LNCaP clone FGC (cell line): Measurements from ENCODE around the gene CASQ1.

Source experiments
- DNase-seq: peaks from one replicate; pipeline ENCODE4 v3.0.0-alpha.2; 2011; ENCODE audit warnings: low read depth
- H3K4me3 ChIP-seq: 2 replicates; pipeline ENCODE4 v1.5.1; 2011; ENCODE audit warnings: mild to moderate bottlenecking, low read depth, low read length, control low read depth
- CTCF ChIP-seq: IDR thresholded peaks from 2 replicates; pipeline ENCODE4 v1.5.1; 2012; ENCODE audit warnings: mild to moderate bottlenecking; ENCODE audit not compliant: control insufficient read depth, insufficient read depth; ENCODE audit errors: extremely low read depth

The CASQ1 gene

GRCh38 chr1:160177231-160177630 lies 13.1 kb upstream of the CASQ1 start:
- TF ChIP-seq CTCF, result no peak
- H3K4me3 ChIP-seq, result no peak overlapping the region
- no peak for DNase-seq

- no peak overlapping the region for H3K4me3 ChIP-seq
- no peak for DNase-seq
- no peak for TF ChIP-seq CTCF
These were observed 12.7 kb upstream of the CASQ1 start for GRCh38 chr1:160177667-160178066.

- no peak overlapping the region for H3K4me3 ChIP-seq
- no peak for TF ChIP-seq CTCF
- no peak for DNase-seq
These were observed 11.6 kb upstream of the CASQ1 start for GRCh38 chr1:160178731-160179130.

GRCh38 chr1:160179336-160179735 lies 11.0 kb upstream of the CASQ1 start:
- TF ChIP-seq CTCF, result no peak
- DNase-seq, result no peak
- no peak overlapping the region for H3K4me3 ChIP-seq

- TF ChIP-seq CTCF, result no peak
- no peak for DNase-seq
- H3K4me3 ChIP-seq, result no peak overlapping the region
These were observed 4.1 kb upstream of the CASQ1 start for GRCh38 chr1:160186246-160186645.

GRCh38 chr1:160186729-160187128 lies 3.6 kb upstream of the CASQ1 start:
- H3K4me3 ChIP-seq, result no peak overlapping the region
- TF ChIP-seq CTCF, result no peak
- DNase-seq, result no peak

GRCh38 chr1:160187407-160187806 lies 3.0 kb upstream of the CASQ1 start:
- no peak for DNase-seq
- no peak for TF ChIP-seq CTCF
- no peak overlapping the region for H3K4me3 ChIP-seq
